Natural killer cell (primary cell): ENCODE results near the gene TCERG1L. TPM values are rescaled to one million over a fixed set of nuclear protein-coding genes. Genes with fewer than 3 reads are reported as not detected.

Source experiments
- ATAC-seq, 3 donors: fragments of 150-1000 bp in 2 of 3; fragments of 200-7000 bp in 1 of 3; cut with Tn5 transposase; 1 replicate in 1 of 3; 2 replicates in 2 of 3; pipeline ENCODE4 v1.10.0; 2021; ENCODE audit warnings: mild to moderate bottlenecking in 2 of 3, moderate library complexity in 2 of 3
- DNase-seq, 2 donors: peaks; one replicate each; pipeline versions ENCODE4 v3.0.0 to v3.0.0-alpha.2; 2013 to 2021; ENCODE audit warnings: mixed read lengths in 1 of 2
- H3K27ac ChIP-seq: one replicate; pipeline ENCODE4 v1.5.1; 2013; ENCODE audit warnings: mild to moderate bottlenecking, low read length
- H3K27me3 ChIP-seq: one replicate; pipeline ENCODE4 v1.6.1; 2013; ENCODE audit warnings: low read length; ENCODE audit not compliant: control insufficient read depth, insufficient read depth
- H3K36me3 ChIP-seq: one replicate; pipeline ENCODE4 v1.6.1; 2013; ENCODE audit warnings: low read length; ENCODE audit not compliant: control insufficient read depth, insufficient read depth
- H3K4me1 ChIP-seq: one replicate; pipeline ENCODE4 v1.6.1; 2013; ENCODE audit warnings: low read length; ENCODE audit not compliant: control insufficient read depth, insufficient read depth
- H3K4me3 ChIP-seq: one replicate; pipeline ENCODE4 v1.5.1; 2013; ENCODE audit warnings: low read length
- H3K9me3 ChIP-seq: one replicate; pipeline ENCODE4 v1.6.1; 2013; ENCODE audit warnings: low read length; ENCODE audit not compliant: control insufficient read depth, insufficient read depth
- H3K27ac Mint-ChIP-seq, 2 donors: one replicate each; pipeline ENCODE4 v1.8.0; 2022; ENCODE audit warnings: mild to moderate bottlenecking in 2 of 2, mixed read lengths in 2 of 2, moderate library complexity in 1 of 2
- H3K27me3 Mint-ChIP-seq, 2 donors: one replicate each; pipeline ENCODE4 v1.8.0; 2022; ENCODE audit warnings: low read depth in 2 of 2, mixed read lengths in 2 of 2
- H3K36me3 Mint-ChIP-seq: one replicate; pipeline ENCODE4 v1.8.0; 2022; ENCODE audit warnings: mixed read lengths
- H3K4me1 Mint-ChIP-seq, 2 donors: one replicate each; pipeline ENCODE4 v1.8.0; 2022; ENCODE audit warnings: mixed read lengths in 2 of 2
- H3K4me3 Mint-ChIP-seq: one replicate; pipeline ENCODE4 v1.8.0; 2022; ENCODE audit warnings: mild to moderate bottlenecking, moderate library complexity, mixed read lengths
- H3K9me3 Mint-ChIP-seq, 2 donors: one replicate each; pipeline ENCODE4 v1.8.0; 2022; ENCODE audit warnings: mixed read lengths in 2 of 2
- CTCF ChIP-seq: fragments of 200-600 bp; IDR thresholded peaks from one replicate; pipeline ENCODE4 v1.8.0; 2022; ENCODE audit warnings: antibody characterized with exemption
- WGBS: methylation state at CpG from one replicate; pipeline ENCODE4 v1.1.7; 2013; ENCODE audit warnings: missing lambda C conversion rate; ENCODE audit not compliant: insufficient coverage; 5-methylcytosine and 5-hydroxymethylcytosine counted together
- intact Hi-C: fragments of 100-400 bp; cut with micrococcal nuclease; formaldehyde crosslinking; loops from one replicate; pipeline ENCODE4 v1.14.2; 2022
- total RNA-seq, 4 donors: library from RNA; stranded (reverse); fragments of 120-200 nt in 1 of 4; gene quantifications; one replicate each; pipeline versions ENCODE4 v1.2.3 to v1.2.4, GENCODE V29; 2013 to 2022

The TCERG1L gene
- total RNA-seq, 3 donors from 2014 or later (not counting 1 experiment from before 2014, with no cell fraction given) = 0.48 TPM; not detected in 2

DNA sequence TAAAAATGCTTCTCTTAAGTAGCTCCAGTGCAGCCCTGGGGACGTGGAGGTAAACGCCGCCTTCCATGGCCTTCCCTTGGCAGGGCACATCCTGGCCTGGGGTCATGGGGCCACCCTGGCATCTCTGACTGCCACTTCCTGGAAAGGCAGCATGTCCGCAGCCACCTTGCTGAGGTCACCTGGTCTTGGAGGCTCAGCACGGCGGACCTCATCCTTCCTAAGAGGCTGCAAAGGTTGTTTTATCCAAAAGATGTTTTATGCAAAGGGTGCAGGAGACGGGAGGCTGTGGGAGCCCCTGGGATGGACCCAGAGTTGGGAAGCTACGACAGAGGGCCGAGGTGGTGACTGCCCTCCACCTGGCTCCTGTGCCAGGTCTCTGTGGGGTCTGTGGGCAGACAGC is 106.0 kb downstream of the TCERG1L start:
- no peak for ATAC-seq
- no peak for DNase-seq
- no peaks in the 10 kb centered on the region for H3K4me1 ChIP-seq
- no peak overlapping the region for H3K27ac ChIP-seq
- H3K36me3 ChIP-seq = no peaks in the 10 kb centered on the region
- no peak overlapping the region for H3K4me3 ChIP-seq
- no peaks in the 10 kb centered on the region for H3K27me3 ChIP-seq
- Mint-ChIP-seq H3K27ac (no peak overlapping the region), H3K4me1 (no peaks in the 10 kb centered on the region), H3K27me3 (no peaks in the 10 kb centered on the region), H3K9me3 (no peaks in the 10 kb centered on the region), H3K36me3 (no peaks in the 10 kb centered on the region), H3K4me3 (no peak overlapping the region)
- intact Hi-C loops = no loop called here
- WGBS = 93% methylated on average over 9 of the region's 9 CpGs
- H3K9me3 ChIP-seq = no peaks in the 10 kb centered on the region
- TF ChIP-seq CTCF = no peak

- Mint-ChIP-seq H3K36me3 (no peaks in the 10 kb centered on the region), H3K27ac (no peak overlapping the region), H3K9me3 (no peaks in the 10 kb centered on the region), H3K4me3 (no peak overlapping the region), H3K27me3 (peaks cover 5 to 7% of the 10 kb centered on the region in 2 donors), H3K4me1 (no peaks in the 10 kb centered on the region)
- Histone ChIP-seq H3K36me3 (no peaks in the 10 kb centered on the region), H3K4me3 (no peak overlapping the region), H3K9me3 (no peaks in the 10 kb centered on the region), H3K4me1 (no peaks in the 10 kb centered on the region), H3K27ac (no peak overlapping the region), H3K27me3 (no peaks in the 10 kb centered on the region)
- no peak for TF ChIP-seq CTCF
- DNase-seq = no peak
- 82% methylated on average over 11 of the region's 11 CpGs for WGBS
- intact Hi-C loops = no loop called here
- no peak for ATAC-seq
Measured at GRCh38 chr10:131204406-131205152, 106.9 kb downstream of the TCERG1L start.

- Histone ChIP-seq H3K4me3 (no peak overlapping the region), H3K27ac (no peak overlapping the region), H3K4me1 (no peaks in the 10 kb centered on the region), H3K9me3 (no peaks in the 10 kb centered on the region), H3K36me3 (no peaks in the 10 kb centered on the region), H3K27me3 (no peaks in the 10 kb centered on the region)
- Mint-ChIP-seq H3K9me3 (no peaks in the 10 kb centered on the region), H3K27me3 (peaks cover 5 to 10% of the 10 kb centered on the region in 2 donors), H3K36me3 (no peaks in the 10 kb centered on the region), H3K27ac (no peak overlapping the region), H3K4me1 (no peaks in the 10 kb centered on the region), H3K4me3 (no peak overlapping the region)
- intact Hi-C loops = no loop called here
- WGBS = 87% methylated on average over 21 of the region's 22 CpGs
- ATAC-seq = no peak
- no peak for TF ChIP-seq CTCF
- no peak for DNase-seq
Measured at GRCh38 chr10:131203456-131204357, 107.8 kb downstream of the TCERG1L start.
